Measurements from ENCODE around the gene AOPEP.

DNA sequence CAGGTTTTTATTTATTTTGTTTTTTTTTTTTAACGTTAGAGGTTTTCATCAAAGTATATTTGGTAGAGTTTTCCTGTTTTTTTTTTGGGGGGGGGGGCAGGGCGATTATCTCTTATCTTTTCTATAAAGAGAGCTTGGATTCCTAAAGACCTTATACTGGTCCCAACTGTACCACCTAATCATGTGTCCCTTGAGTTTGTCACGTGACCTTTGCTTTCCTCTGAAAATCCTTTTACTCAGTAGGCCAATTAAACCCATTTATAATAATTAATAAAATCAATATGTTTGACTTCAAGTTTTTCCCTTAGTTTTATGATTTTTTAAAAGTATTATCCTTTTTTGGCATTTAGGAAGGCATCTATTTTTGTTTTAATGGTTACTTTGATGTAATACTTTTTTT, 286.4 kb downstream of the AOPEP start:
- TF ChIP-seq, protein P1, sequence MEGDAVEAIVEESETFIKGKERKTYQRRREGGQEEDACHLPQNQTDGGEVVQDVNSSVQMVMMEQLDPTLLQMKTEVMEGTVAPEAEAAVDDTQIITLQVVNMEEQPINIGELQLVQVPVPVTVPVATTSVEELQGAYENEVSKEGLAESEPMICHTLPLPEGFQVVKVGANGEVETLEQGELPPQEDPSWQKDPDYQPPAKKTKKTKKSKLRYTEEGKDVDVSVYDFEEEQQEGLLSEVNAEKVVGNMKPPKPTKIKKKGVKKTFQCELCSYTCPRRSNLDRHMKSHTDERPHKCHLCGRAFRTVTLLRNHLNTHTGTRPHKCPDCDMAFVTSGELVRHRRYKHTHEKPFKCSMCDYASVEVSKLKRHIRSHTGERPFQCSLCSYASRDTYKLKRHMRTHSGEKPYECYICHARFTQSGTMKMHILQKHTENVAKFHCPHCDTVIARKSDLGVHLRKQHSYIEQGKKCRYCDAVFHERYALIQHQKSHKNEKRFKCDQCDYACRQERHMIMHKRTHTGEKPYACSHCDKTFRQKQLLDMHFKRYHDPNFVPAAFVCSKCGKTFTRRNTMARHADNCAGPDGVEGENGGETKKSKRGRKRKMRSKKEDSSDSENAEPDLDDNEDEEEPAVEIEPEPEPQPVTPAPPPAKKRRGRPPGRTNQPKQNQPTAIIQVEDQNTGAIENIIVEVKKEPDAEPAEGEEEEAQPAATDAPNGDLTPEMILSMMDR (IDR thresholded peaks at IDR 0.05), result no peak
- no peak for TF ChIP-seq POLR2A (IDR thresholded peaks at IDR 0.05)

Data from uterus (tissue), 2 donors.